ENCODE results near the gene BYSL. TPM values are rescaled to one million over a fixed set of nuclear protein-coding genes. Genes with fewer than 3 reads are reported as not detected.

BYSL gene
- total and polyA plus RNA-seq, 10 of the 15 experiments (the other 5 are each of a cell fraction or from before 2014, with no cell fraction given), result 12.6 to 51.1 (median 33.0) TPM

DNA sequence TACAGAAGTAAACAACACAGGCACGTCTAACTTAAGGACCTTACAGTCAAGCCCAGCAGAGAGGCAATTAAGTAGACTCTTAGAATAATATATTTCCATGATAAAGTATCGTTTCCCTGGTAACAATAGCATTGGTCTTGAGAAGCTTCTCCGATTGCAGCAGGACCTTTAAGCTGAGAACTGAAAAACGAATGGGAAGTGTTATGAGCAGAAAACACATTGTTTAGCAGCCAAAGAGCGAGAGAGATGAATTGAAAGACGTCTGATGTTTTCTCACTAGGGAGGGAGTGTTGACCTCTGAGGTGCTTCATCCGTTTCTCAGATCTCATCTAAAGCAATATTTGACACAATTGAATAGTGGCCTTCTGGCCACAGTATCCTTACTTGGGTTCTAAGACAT, 855 bp downstream of the BYSL start:
- Histone ChIP-seq H3K9me3 (replicated peaks; ENCODE audit: control insufficient read depth, insufficient read depth, low read length) (no peaks in the 10 kb centered on the region), H3K4me1 (ENCODE audit: control insufficient read depth, insufficient read depth, low read length) (peaks cover 4% of the 10 kb centered on the region; the same call in 1 of the 2 replicates), H2AFZ (ENCODE audit: control insufficient read depth, low read depth, low read length) (no peak overlapping the region), H3K27ac (ENCODE audit: control insufficient read depth, insufficient read depth) (peak overlapping the region; percentile 95), H3K79me2 (ENCODE audit: control insufficient read depth, insufficient read depth, low read length) (peaks cover 49% of the 10 kb centered on the region), H3K4me3 (peak overlapping the region; percentile 67), H3K4me2 (ENCODE audit: control insufficient read depth, insufficient read depth) (peak overlapping the region; percentile 78), H3K9ac (ENCODE audit: control insufficient read depth, insufficient read depth, low read length) (peak overlapping the region; percentile 83), H3K27me3 (replicated peaks in 1 of 2; ENCODE audit: control insufficient read depth in 2 of 2, insufficient read depth in 2 of 2, low read length in 1 of 2) (no peaks in the 10 kb centered on the region), H4K20me1 (ENCODE audit: control insufficient read depth, insufficient read depth) (no peaks in the 10 kb centered on the region), H3K36me3 (ENCODE audit: control insufficient read depth in 2 of 2, insufficient read depth in 2 of 2, low read length in 1 of 2) (peaks cover 0 to 2% of the 10 kb centered on the region in 2 experiments; a peak in 1 of 4 replicates)
- 0% methylated on average over 7 of the region's 7 CpGs for WGBS (ENCODE audit: insufficient coverage, insufficient replicate concordance, low lambda C conversion rate, missing lambda C conversion rate)
- ChIA-PET CTCF (interaction anchor here (0.6 to 8.3 kb wide), 14 partner anchors 14 to 642 kb away, joined by 3 to 137 read pairs (median 5); partner anchors contain the start of genes CCND3, MRPS10, TAF8 and TOMM6), POLR2A (interaction anchor here (0.5 to 2.5 kb wide), 7 partner anchors 9 to 136 kb away, joined by 3 to 9 read pairs (median 3); no protein-coding TSS in a partner anchor), SMC1A (ENCODE audit: uncharacterized antibody, unreplicated experiment) (interaction anchor here (1.0 to 2.7 kb wide), 7 partner anchors 8 to 144 kb away, joined by 3 to 23 read pairs (median 5); no protein-coding TSS in a partner anchor), RAD21 (ENCODE audit: unreplicated experiment) (interaction anchor here (1.4 to 2.8 kb wide), 7 partner anchors 14 to 135 kb away, joined by 7 to 23 read pairs (median 16); partner anchors contain the start of genes TAF8 and TOMM6)
- FAIRE-seq (peak; percentile 23), ATAC-seq (no peak), DNase-seq (ENCODE audit: low read depth, low spot score) (no peak)
- TF ChIP-seq ZBTB33 (IDR thresholded peaks at IDR 0.05), result no peak
- TF ChIP-seq, protein P1, sequence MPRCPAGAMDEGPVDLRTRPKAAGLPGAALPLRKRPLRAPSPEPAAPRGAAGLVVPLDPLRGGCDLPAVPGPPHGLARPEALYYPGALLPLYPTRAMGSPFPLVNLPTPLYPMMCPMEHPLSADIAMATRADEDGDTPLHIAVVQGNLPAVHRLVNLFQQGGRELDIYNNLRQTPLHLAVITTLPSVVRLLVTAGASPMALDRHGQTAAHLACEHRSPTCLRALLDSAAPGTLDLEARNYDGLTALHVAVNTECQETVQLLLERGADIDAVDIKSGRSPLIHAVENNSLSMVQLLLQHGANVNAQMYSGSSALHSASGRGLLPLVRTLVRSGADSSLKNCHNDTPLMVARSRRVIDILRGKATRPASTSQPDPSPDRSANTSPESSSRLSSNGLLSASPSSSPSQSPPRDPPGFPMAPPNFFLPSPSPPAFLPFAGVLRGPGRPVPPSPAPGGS (IDR thresholded peaks at IDR 0.05; ENCODE audit: borderline replicate concordance, insufficient read depth, low read depth, low read length, poor library complexity, severe bottlenecking), result no peak
- no peak for TF ChIP-seq LARP7 (IDR thresholded peaks at IDR 0.05)
- TF ChIP-seq CREB1 (IDR thresholded peaks at IDR 0.05; ENCODE audit: low read depth), result no peak
- TF ChIP-seq SUZ12 (IDR thresholded peaks at IDR 0.05; ENCODE audit: unreplicated experiment), result no peak
- TF ChIP-seq TBL1XR1 (IDR thresholded peaks at IDR 0.05; ENCODE audit: low read depth, low read length), result no peak
- TF ChIP-seq, protein P2, sequence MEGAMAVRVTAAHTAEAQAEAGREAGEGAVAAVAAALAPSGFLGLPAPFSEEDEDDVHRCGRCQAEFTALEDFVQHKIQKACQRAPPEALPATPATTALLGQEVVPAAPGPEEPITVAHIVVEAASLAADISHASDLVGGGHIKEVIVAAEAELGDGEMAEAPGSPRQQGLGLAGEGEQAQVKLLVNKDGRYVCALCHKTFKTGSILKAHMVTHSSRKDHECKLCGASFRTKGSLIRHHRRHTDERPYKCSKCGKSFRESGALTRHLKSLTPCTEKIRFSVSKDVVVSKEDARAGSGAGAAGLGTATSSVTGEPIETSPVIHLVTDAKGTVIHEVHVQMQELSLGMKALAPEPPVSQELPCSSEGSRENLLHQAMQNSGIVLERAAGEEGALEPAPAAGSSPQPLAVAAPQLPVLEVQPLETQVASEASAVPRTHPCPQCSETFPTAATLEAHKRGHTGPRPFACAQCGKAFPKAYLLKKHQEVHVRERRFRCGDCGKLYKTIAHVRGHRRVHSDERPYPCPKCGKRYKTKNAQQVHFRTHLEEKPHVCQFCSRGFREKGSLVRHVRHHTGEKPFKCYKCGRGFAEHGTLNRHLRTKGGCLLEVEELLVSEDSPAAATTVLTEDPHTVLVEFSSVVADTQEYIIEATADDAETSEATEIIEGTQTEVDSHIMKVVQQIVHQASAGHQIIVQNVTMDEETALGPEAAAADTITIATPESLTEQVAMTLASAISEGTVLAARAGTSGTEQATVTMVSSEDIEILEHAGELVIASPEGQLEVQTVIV (IDR thresholded peaks at IDR 0.05; ENCODE audit: borderline replicate concordance, partially characterized antibody), result no peak
- BruUV-seq (replicated peaks), result no TSS peak
- intact Hi-C loops (cut with micrococcal nuclease; ENCODE audit: unreplicated experiment) (loop anchor here (5.0 kb wide), 2 partner anchors 75 to 135 kb away; partner anchors contain the start of gene TOMM6), in situ Hi-C loops (cut with MboI) (no loop called here)

Measured in GM12878 (cell line).